PC-3 (cell line): ENCODE data around the gene USH2A. TPM values are rescaled to one million over a fixed set of nuclear protein-coding genes. Genes with fewer than 3 reads are reported as not detected.

Experiments
- ATAC-seq: fragments of 200-7000 bp; cut with Tn5 transposase; 2 replicates; pipeline ENCODE4 v1.9.1; 2020; ENCODE audit warnings: mild to moderate bottlenecking, moderate library complexity
- BruUV-seq: library from RNA; stranded (reverse); fragments of 400-500 nt; replicated peaks from 2 replicates; lab custom pipeline; 2021; lab: Mats Ljungman, UMichigan
- CTCF ChIA-PET: fragments of 300-600 bp; sonication (Branson Sonifier 250); formaldehyde crosslinking; loops from one replicate; lab custom pipeline; 2022; ENCODE audit warnings: antibody characterized with exemption; lab: Charles Lee
- POLR2A ChIA-PET: fragments of 300-600 bp; sonication (Branson Sonifier 250); formaldehyde crosslinking; loops from one replicate; lab custom pipeline; 2022; ENCODE audit warnings: antibody characterized with exemption; ENCODE audit not compliant: unreplicated experiment; lab: Charles Lee
- DNase-seq: peaks from one replicate; pipeline ENCODE4 v3.0.0-alpha.2; 2015
- H2AFZ ChIP-seq: fragments of 300-600 bp; sonication (generic); 2 replicates; pipeline ENCODE4 v1.6.0; 2016; ENCODE audit warnings: antibody characterized with exemption, low read length
- H3F3A ChIP-seq: fragments of 300-600 bp; sonication (generic); one replicate; pipeline ENCODE4 v1.6.0; 2017; ENCODE audit warnings: antibody characterized with exemption, low read length, control low read depth, mild to moderate bottlenecking; ENCODE audit not compliant: unreplicated experiment
- H3K27ac ChIP-seq: fragments of 300-600 bp; sonication (generic); 2 replicates; pipeline ENCODE4 v1.5.1; 2016; ENCODE audit warnings: mild to moderate bottlenecking, low read length
- H3K27me3 ChIP-seq: fragments of 300-600 bp; sonication (generic); 2 replicates; pipeline ENCODE4 v1.6.1; 2016; ENCODE audit warnings: low read length, mixed read lengths
- H3K36me3 ChIP-seq: fragments of 300-600 bp; sonication (generic); 2 replicates; pipeline ENCODE4 v1.6.1; 2016; ENCODE audit warnings: low read depth, mixed run types, low read length, mixed read lengths
- H3K4me1 ChIP-seq: fragments of 300-600 bp; sonication (generic); 2 replicates; pipeline ENCODE4 v1.5.1; 2016; ENCODE audit warnings: low read length; ENCODE audit not compliant: insufficient read depth
- H3K4me2 ChIP-seq: fragments of 300-600 bp; sonication (generic); 2 replicates; pipeline ENCODE4 v1.6.0; 2016; ENCODE audit warnings: low read length
- H3K4me3 ChIP-seq: fragments of 300-600 bp; sonication (generic); 2 replicates; pipeline ENCODE4 v1.5.1; 2016; ENCODE audit warnings: mild to moderate bottlenecking, low read length, mixed read lengths
- H3K79me2 ChIP-seq: fragments of 300-600 bp; sonication (generic); 2 replicates; pipeline ENCODE4 v1.6.1; 2017; ENCODE audit warnings: low read length, mixed read lengths
- H3K9ac ChIP-seq: fragments of 300-600 bp; sonication (generic); 2 replicates; pipeline ENCODE4 v1.6.0; 2016; ENCODE audit warnings: mild to moderate bottlenecking, low read length
- H3K9me2 ChIP-seq: fragments of 300-600 bp; sonication (generic); replicated peaks from 2 replicates; pipeline ENCODE4 v1.6.1; 2016; ENCODE audit warnings: mixed run types, low read length, mixed read lengths
- H3K9me3 ChIP-seq: fragments of 300-600 bp; sonication (generic); 2 replicates; pipeline ENCODE4 v1.6.1; 2016; ENCODE audit warnings: low read length, mixed read lengths
- H4K20me1 ChIP-seq: fragments of 300-600 bp; sonication (generic); 2 replicates; pipeline ENCODE4 v1.6.1; 2016; ENCODE audit warnings: low read length, mixed read lengths
- CTCF ChIP-seq: fragments of 300-600 bp; sonication (generic); conservative IDR thresholded peaks from 2 replicates; pipeline ENCODE4 v1.5.1; 2017; ENCODE audit warnings: antibody characterized with exemption, low read depth, mild to moderate bottlenecking, low read length
- EZH2 ChIP-seq: fragments of 300-600 bp; sonication (generic); IDR thresholded peaks from one replicate; pipeline ENCODE4 v1.6.1; 2017; ENCODE audit warnings: antibody characterized with exemption, mild to moderate bottlenecking, low read length; ENCODE audit not compliant: unreplicated experiment
- EZH2phosphoT487 ChIP-seq: fragments of 300-600 bp; sonication (generic); IDR thresholded peaks from 2 replicates; pipeline ENCODE4 v1.6.1; 2018; ENCODE audit warnings: mild to moderate bottlenecking, antibody characterized with exemption, low read length, borderline replicate concordance
- intact Hi-C: fragments of 100-400 bp; cut with micrococcal nuclease; formaldehyde crosslinking; loops from 2 replicates; pipeline ENCODE4 v1.9.0; 2023
- total RNA-seq: library from RNA; depleted of rRNA; stranded (reverse); fragments of >200 nt; gene quantifications from 2 replicates; pipeline ENCODE4 v1.2.3, GENCODE V29; 2014

USH2A gene
- total RNA-seq, 1 experiment from 2014 or later = not detected

DNA sequence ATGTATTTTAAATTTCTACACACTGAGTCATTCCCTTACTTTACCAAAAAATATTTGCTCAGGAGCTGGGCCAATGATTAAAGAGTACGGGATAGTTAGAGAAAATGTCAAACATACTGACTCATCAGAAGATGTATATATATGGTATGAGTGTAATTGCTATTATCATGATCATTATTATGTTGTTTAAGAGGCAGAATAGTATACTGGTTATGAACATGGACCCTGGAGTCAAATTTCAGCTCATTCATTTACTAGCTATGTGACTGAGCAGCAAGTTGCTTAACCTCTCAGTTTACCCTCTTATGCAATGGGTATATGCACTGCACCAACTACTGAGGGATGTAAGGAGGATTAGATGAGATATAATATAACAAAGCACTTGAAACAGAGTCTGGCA lies 41.2 kb upstream of the USH2A start:
- H3K4me1 ChIP-seq = peaks cover 43% of the 10 kb centered on the region
- 0 out of 2 replicates have a peak overlapping the region, but pooled peaks have one; percentile 0 for H3K4me2 ChIP-seq
- H3K9ac ChIP-seq = no peak overlapping the region
- ChIA-PET POLR2A (interaction anchor here (0.6 kb wide), 3 partner anchors 51 to 226 kb away, joined by 3 to 4 read pairs (median 3); no protein-coding TSS in a partner anchor), CTCF (interaction anchor here (1.6 kb wide), 1 partner anchor 243 kb away, joined by 14 read pairs; no protein-coding TSS in a partner anchor)
- H3K4me3 ChIP-seq = no peak overlapping the region
- H3K27me3 ChIP-seq = no peaks in the 10 kb centered on the region
- no peaks in the 10 kb centered on the region for H3K9me2 ChIP-seq
- no peaks in the 10 kb centered on the region for H3F3A ChIP-seq
- no TSS peak for BruUV-seq
- no peaks in the 10 kb centered on the region for H3K79me2 ChIP-seq
- H3K9me3 ChIP-seq = no peaks in the 10 kb centered on the region
- H3K36me3 ChIP-seq = no peaks in the 10 kb centered on the region
- ATAC-seq = peak; percentile 97
- peak; percentile 99 for DNase-seq
- intact Hi-C loops = loop anchor here (1.0 to 10.0 kb wide), 4 partner anchors 16 to 540 kb away; no protein-coding TSS in a partner anchor
- no peak overlapping the region for H3K27ac ChIP-seq
- no peaks in the 10 kb centered on the region for H4K20me1 ChIP-seq
- no peak overlapping the region for H2AFZ ChIP-seq
- TF ChIP-seq CTCF (no peak), EZH2 (no peak), EZH2phosphoT487 (no peak)

DNA sequence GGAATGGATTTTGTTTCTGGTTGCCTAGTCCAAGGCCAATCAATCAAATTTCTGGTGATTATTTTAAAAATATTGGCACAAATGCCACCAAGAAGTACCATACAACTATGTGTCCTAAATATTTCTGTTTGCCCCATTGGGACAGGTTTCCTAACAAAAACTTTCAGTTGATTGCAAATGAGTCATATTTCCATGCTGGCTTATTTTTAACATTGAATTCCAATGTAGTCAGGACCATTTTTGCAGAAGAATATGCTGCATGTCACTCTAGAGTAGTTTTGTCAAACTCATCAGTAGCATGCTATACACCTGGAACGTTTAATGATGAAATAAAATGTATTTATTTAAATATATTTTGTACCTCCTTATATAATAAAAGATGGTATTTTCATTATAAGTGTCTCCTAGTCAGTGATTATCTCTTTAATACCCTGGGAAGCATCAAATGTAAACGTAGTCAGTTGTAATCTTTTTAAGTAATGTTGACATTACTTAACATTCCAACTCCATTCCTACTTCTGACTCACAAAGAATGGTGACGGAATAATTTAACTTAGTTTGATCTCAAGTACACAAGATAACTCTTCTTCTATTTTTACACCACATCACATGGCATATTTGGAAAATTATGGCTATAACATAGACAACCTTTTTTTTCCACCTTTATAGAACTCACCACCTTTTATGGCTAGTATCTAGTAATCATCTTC lies 39.0 kb upstream of the USH2A start:
- H3K9ac ChIP-seq = no peak overlapping the region
- no peaks in the 10 kb centered on the region for H3K36me3 ChIP-seq
- H3K9me2 ChIP-seq = no peaks in the 10 kb centered on the region
- no peak overlapping the region for H3K4me2 ChIP-seq
- no TSS peak for BruUV-seq
- H4K20me1 ChIP-seq = no peaks in the 10 kb centered on the region
- H3F3A ChIP-seq = no peaks in the 10 kb centered on the region
- ATAC-seq (no peak), DNase-seq (peak; percentile 51)
- no peak overlapping the region for H3K27ac ChIP-seq
- ChIA-PET POLR2A (no interaction called here), CTCF (no interaction called here)
- intact Hi-C loops = loop anchor here (5.0 to 10.0 kb wide), 2 partner anchors 240 to 543 kb away; no protein-coding TSS in a partner anchor
- H3K79me2 ChIP-seq = no peaks in the 10 kb centered on the region
- H3K27me3 ChIP-seq = no peaks in the 10 kb centered on the region
- no peak overlapping the region for H2AFZ ChIP-seq
- TF ChIP-seq CTCF (no peak), EZH2 (no peak), EZH2phosphoT487 (no peak)
- peaks cover 64% of the 10 kb centered on the region for H3K4me1 ChIP-seq
- no peak overlapping the region for H3K4me3 ChIP-seq
- H3K9me3 ChIP-seq = no peaks in the 10 kb centered on the region

GRCh38 chr1:216461466-216461865 lies 38.2 kb upstream of the USH2A start:
- Histone ChIP-seq H3F3A (no peaks in the 10 kb centered on the region), H3K9me3 (no peaks in the 10 kb centered on the region), H3K27me3 (no peaks in the 10 kb centered on the region), H3K27ac (no peak overlapping the region), H3K36me3 (no peaks in the 10 kb centered on the region), H2AFZ (no peak overlapping the region), H3K79me2 (no peaks in the 10 kb centered on the region), H3K9me2 (no peaks in the 10 kb centered on the region), H3K4me1 (peaks cover 71% of the 10 kb centered on the region), H3K9ac (no peak overlapping the region), H4K20me1 (no peaks in the 10 kb centered on the region), H3K4me2 (no peak overlapping the region), H3K4me3 (no peak overlapping the region)
- no TSS peak for BruUV-seq
- ATAC-seq = no peak
- CTCF ChIA-PET = no interaction called here
- DNase-seq = no peak
- TF ChIP-seq EZH2phosphoT487 (no peak), CTCF (no peak)
- POLR2A ChIA-PET = no interaction called here
- intact Hi-C loops = loop anchor here (5.0 to 10.0 kb wide), 2 partner anchors 239 to 543 kb away; no protein-coding TSS in a partner anchor
